ENCODE data around the gene ZNF527.
"Not testable (repeated sequence)": the region's sequence is repeated elsewhere in the genome, so short reads cannot be mapped to it uniquely, and the experiment has no call there.

Gene ZNF527
- 1.3 to 9.8 (median 6.5) reads per million in 18 experiments for total RNA-seq

DNA sequence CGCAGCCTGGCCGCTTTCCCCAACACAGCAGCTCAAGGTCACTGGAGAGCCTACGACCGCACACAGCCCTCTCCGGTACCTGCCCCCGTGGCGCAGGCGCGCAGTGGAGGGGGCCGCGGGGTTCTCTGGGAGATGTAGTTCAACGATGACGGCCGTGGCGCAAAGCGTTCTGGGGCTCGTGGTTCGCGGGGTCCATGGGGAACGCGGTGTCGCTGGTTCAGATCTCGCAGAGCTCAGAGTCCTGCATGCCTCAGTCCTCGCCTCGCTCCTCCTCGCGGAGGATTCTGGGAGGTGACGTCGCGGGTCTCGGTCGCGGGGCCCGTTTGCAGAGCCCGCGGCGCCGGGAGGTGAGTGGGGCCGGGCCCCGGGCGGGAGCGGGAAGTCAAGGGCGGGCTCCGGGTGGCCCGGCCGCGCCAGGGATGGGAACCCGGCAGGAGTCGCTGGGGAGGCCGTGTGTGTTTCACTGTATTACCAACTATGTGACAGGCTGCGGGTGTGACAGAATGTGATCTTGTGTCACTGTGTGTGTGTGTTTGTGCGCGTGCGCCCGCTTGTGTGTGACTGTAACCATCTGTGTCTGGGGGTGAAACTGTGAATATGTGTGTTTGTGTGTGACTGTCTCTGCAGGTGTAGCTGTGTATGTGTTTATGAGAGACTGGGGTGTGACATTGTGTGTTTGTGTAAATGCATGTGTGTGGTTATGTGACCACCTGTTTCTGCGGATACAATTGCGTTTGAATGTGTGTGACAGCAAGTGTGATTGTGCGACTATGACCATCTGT lies at the start of gene ZNF527:
Gene ZNF527, plus strand, starts transcription at position 220 of the 782 bp plus-strand sequence. CDS start 3,100 bp downstream, outside the sequence.
- peak; percentile 97 to 98 for DNase-seq

DNA sequence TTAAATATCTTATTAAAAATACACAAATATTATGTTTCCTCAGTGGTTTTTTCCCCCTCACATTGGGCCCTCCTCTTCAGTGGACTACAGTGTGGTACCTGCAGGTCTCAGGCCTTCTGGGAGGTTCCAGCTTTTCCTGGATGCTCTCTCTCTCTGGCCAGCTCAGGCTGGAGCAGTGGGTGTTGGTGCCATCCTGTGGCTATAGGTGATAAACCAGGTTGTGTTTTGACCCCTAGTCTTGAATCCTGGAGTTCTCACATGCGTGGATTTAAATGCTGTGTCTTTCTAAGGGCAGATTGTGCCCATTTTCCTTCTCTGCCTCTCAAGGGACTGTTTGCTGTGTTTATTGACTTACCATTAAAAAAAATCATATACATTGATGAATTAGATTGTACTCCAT lies 41.2 kb upstream of the ZNF527 start:
- no peak for DNase-seq

DNA sequence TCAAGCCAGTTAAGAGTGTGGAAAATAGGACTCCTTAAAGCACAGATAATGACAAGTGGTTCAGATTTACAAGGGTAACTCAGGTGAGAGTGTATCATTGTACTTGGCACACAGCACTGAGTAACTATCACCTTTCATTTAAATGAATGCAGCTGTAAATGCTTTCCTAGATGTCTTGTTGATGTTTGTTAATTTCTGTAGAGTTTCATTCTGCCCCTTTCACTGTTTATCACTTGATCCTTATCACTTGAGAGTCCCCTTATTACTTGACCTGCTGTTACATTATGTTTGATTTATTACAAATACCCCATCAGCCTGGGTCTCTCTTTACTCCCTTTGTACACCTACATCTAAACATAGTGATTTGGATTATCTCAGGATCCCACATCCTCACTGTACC lies 38.1 kb upstream of the ZNF527 start:
- no peak for DNase-seq

DNA sequence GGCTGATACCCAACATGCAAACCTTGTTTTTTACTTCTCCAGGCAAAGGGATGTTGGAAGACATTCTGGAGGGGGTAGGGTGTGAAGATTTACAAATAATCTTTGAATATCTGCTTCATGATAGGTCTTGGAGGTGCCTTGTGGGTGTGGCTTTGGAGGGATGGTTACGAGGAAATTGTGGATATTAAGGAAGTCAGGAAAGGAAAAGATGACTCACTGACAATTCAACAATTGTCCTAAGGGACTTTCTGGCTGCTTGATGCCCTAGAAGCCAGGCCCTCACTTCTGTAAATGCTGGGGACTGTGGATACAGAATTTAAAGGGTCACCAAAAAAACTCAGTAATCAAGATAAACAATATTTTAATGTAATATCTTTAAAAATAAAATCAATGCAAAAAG lies 37.4 kb upstream of the ZNF527 start:
- DNase-seq, result no peak

DNA sequence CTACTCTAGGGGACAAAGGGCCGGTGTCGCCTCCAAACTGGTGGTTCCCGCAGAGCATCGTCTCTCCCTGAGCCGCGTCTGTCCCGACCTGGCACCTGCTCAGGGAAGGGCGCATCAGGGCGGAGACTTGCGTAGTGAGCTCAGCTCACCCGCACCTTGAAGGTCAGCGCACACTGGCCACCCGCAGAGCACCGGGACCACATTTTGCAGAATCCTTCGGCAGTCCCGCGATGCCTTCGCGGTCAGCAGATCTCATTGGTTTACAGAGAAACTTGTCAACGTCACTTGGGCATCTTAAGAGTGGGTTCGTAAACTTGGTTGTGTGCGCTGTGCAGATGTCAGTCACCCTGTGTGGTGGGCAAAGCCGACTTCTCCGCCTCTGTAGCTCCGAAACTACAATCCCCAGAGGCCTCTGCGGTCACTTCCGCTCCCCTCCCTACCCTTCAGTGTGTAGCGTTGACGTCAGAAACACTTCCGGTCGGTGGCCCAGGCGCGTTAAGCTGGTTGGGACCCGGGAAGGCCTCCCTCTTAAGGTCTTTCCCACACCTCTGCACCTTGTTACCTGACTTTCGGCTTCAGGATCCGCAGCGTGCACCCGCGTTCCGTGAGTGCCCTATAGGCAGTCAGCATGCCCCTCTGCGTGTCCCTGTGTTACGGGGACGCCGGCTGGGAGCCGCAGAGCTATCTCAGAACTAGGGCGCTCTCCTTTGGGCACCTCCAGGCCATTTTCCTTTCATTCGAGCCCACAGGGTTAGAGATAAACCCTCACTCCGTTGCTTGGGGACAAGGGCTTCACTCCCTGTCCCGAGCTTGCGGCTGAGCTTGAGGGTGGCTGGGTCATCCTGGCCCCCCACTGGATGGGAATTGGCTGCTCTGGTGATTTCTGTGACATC lies 36.5 kb upstream of the ZNF527 start:
- peak; percentile 71 to 80 for DNase-seq

DNA sequence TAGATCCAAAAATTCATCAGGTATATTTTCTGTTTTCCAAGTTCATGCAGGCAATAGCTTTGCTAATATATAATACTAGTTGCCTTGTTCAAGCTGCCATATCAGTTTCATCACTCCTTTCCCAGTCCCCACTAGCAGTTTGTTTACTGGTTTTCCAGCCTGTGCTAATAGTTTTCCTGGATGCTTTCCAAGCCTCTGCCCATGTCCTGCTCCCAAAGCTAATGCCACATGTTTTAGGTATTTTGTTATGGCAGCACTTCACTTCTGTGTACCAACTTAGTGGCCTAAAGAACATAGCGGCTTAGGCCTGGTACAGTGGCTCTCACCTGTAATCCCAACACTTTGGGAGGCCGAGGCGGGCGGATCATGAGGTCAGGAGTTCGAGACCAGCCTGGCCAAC lies 28.1 kb upstream of the ZNF527 start:
- no peak for DNase-seq

DNA sequence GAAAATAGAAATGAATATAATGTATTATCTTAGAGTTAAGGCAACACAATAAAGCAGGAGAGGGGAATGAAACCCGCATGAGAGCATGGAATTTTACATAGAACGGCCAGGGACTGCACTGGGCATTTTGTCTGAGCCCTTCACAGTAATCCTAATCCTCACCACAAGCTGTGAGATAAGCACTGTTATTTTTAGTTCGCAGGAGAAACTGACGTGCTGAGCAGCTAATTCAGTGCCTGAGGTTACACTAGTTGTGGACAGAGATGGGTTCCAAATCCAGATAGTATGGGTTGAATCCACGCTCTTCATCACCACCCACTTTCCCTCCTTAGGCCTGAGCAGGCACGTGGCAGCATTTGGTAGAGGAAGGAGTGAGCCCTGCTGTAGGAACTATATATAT lies 24.8 kb upstream of the ZNF527 start:
- no peak for DNase-seq

DNA sequence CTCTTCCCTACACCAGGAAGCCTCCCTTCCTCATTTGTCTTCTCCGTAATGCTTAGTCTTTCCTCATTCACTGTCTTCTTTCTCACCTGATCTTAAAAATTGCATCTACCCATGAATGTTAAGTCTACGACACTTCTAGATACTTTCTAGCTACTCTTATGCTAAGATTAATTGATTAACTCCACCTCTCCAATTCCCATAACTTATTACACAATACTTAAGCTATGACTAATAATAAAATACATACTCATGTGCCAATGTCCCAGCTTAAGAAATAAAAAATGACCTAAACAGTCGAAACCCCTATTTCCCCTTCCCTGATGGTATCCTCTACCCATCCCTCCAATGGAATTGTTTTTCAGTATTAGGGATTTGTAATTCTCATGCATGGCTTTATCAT lies 22.8 kb upstream of the ZNF527 start:
- no peak for DNase-seq

DNA sequence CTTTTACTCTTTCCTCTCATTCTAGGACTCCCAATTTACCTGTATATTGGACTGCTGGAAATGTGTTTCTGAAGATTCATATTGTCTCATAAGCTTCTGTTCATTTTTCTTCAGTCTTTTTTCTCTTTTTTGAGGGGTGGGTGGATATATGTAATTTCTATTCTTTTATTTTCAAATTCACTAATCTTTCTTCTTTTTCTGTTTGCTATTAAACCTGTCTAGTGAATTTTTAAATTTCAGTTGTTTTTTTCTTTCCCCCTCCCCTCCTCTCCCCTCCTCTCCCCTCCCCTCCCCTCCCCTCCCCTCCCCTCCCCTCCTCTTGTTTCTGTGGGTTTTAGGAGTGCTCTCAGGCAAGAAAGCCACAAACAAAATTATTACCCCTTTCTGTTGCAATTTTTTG lies 16.9 kb upstream of the ZNF527 start:
- DNase-seq, result no peak

DNA sequence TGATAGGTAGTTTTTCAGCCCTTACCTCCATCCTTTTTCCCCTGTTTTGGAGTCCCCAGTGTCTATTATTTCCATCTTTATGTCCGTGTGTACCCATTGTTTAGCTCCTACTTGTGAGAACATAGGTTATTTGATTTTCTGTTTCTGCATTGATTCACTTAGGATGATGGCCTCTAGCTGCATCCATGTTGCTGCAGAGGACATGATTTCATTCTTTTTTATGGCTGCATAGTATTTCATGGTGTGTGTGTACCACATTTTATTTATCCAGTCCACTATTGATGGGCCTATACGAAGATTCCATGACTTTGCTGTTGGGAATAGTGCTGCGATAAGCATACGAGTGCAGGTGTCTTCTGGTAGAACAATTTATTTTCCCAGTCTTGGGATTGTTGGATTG lies 15.0 kb upstream of the ZNF527 start:
- no peak for DNase-seq

DNA sequence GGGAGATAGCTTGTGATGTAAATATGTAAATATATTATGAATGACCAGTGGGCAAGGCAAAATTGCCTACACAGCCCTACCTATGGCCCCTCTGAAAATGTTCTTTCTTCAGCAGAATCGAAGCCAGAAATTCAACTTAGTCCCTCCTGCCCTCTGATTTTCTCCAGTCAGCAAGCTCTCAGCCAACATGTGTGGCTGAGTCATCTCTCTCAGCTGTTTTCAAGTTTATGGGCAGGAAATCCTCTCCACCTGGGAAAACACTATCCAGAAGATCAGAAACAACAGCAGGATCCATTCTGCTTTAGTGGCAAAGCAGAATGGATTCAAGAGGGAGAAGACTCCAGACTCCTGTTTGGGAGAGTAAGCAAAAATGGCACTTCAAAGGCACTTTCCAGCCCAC lies 8.9 kb upstream of the ZNF527 start:
- no peak for DNase-seq

DNA sequence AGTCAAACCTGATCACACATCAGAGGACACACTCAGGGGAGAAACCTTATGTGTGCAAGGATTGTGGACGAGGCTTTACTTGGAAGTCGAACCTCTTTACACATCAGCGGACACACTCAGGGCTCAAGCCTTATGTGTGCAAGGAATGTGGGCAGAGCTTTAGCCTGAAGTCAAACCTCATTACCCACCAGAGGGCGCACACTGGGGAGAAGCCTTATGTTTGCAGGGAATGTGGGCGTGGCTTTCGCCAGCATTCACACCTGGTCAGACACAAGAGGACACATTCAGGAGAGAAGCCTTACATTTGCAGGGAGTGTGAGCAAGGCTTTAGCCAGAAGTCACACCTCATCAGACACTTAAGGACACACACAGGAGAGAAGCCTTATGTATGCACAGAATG lies 8.2 kb upstream of the ZNF527 start:
- no peak for DNase-seq

DNA sequence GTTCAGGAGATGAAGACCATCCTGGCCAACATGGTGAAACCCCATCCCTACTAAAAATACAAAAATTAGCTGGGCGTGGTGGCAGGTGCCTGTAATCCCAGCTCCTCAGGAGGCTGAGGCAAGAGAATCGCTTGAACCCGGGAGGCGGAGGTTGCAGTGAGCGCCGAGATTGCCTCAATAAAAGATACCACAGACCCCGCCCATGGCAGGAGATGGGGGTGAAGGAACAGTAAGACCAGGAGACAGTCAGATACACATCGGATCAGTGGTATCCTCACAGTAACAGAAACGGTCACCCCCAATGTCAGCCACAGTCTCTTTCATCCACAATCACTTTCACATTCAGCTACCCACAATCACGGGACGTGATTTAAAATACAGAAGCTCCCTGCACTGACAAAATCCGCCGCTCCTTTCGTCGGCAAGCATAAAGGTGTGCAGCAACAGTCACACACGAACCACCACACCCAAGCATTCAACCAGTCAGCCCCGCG lies 466 bp upstream of the ZNF527 start:
- DNase-seq, result not testable (repeated sequence)

DNA sequence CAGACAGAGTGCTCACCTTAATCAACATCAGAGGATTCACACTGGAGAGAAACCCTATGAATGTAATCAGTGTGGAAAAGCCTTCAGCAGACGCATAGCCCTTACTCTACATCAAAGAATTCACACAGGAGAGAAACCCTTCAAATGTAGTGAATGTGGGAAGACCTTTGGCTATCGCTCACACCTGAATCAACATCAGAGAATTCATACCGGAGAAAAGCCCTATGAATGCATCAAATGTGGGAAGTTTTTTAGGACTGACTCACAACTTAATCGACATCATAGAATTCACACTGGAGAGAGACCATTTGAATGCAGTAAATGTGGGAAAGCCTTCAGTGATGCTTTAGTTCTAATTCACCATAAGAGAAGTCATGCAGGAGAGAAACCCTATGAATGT lies 18.3 kb downstream of the ZNF527 start:
- DNase-seq, result no peak

DNA sequence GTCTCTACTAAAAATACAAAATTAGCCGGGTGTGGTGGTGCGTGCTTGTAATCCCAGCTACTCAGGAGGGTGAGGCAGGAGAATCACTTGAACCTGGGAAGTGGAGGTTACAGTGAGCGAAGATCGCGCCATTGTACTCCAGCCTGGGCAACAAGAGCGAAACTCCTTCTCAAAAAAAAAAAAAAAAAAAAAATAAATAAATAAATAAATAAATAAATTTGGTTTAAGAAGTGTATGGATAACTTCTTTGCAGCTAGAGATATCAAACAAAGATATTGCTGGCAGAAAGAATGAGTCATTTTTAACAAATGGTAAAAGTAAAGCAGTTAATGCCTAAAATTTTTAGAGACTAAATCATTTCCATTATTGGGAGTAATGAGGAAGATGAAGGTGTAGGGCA lies 20.5 kb downstream of the ZNF527 start:
- not testable (repeated sequence) for DNase-seq

DNA sequence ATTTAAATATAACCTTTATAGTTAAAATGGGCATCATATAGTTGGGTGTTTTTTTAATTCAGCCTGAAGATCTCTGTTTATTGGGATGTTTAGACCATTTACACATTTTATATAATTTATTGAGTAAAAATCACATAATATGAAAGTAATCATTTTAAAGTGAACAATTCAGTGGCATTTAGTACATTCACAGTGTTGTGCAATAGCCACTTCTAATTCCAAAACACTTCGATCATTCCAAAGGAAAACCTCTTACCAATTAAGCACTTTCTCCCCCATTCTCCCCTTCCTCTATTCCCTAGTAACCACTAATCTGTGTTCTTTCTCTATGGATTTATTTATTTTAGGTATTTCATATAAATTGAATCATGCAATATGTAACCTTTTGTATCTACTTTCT lies 30.2 kb downstream of the ZNF527 start:
- no peak for DNase-seq

DNA sequence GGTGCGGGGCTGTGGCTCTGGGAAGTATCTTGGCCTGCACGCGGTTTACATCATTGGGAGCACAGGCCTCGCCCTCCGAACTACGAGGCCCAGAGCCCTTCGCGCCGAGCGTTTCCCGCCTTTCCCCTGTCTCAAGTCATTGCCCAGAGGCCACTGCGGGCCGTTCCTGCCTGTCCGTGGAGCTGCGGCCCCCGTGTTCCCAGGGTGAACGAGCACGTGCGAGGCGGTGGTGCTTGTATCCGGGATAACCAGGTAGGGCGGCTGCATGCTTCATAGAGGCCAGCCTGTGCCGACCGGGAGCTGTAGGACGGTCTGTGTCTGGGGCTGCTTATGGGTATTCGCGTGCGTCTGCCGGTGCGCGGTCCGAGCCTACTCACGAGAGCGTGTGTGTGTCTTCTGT lies 32.5 kb downstream of the ZNF527 start:
- no peak for DNase-seq

DNA sequence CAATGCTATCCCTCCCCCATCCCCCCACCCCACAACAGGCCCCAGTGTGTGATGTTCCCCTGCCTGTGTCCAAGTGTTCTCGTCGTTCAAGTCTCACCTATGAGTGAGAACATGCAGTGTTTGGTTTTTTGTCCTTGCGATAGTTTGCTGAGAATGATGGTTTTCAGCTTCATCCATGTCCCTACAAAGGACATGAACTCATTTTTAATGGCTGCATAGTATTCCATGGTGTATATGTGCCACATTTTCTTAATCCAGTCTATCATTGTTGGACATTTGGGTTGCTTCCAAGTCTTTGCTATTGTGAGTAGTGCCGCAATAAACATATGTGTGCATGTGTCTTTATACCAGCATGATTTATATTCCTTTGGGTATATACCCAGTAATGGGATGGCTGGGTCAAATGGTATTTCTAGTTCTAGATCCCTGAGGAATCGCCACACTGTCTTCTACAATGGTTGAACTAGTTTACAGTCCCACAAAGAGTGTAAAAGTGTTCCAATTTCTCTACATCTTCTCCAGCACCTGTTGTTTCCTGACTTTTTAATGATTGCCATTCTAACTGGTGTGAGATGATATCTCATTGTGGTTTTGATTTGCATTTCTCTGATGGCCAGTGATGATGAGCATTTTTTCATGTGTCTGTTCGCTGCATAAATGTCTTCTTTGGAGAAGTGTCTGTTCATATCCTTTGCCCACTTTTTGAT lies 35.4 kb downstream of the ZNF527 start:
- not testable (repeated sequence) for DNase-seq

DNA sequence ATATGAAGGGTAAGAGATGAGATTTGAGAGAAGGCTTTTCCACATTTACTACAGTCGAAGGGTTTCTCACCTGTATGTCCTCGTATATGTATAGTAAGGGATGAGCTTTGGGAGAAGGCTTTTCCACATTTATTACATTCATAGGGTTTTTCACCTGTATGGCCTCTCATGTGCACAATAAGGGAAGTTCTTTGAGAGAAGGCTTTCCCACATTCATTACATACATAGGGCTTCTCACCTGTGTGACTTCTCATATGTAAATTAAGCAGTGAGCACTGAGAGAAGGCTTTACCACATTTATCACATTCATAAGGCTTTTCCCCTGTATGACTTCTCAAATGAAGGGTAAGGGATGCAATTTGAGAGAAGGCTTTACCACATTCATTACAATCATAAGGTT lies 41.8 kb downstream of the ZNF527 start:
- DNase-seq, result no peak

DNA sequence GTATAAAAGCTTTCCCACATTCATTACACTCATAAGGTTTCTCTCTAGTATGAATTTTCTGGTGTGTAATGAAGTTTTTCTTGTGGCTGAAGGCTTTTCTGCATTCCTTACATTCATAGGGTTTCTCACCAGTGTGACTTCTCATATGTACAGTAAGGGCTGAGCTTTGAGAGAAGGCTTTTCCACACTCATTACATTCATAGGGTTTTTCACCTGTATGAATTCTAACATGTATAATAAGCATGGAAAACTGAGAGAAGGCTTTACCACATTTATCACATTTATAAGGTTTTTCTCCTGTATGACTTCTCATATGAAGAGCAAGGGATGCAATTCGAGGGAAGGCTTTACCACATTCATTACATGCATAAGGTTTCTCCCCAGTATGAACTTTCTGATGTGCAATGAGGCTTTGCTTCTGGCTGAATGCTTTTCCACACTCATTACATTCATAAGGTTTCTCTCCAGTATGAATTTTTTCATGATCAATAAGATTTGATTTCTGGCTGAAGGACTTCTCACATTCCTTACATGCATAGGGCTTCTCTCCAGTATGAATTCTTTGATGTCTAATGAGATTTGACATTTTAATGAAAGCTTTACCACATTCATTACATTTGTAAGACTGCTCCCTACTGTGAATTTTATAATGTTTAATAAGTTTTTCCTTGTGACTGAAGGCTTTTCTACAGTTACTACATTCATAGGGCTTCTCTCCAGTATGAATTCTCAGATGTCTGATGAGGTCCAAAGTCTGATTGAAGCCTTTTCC lies 42.6 kb downstream of the ZNF527 start:
- DNase-seq, result peak in 1 of 2 donors; percentile 4

All from inflammatory macrophage (primary cell).